ENCODE data around the gene PLCB1. TPM values are rescaled to one million over a fixed set of nuclear protein-coding genes. Genes with fewer than 3 reads are reported as not detected.
"Not testable (repeated sequence)": the region's sequence is repeated elsewhere in the genome, so short reads cannot be mapped to it uniquely, and the experiment has no call there.

The PLCB1 gene
- total and polyA plus RNA-seq, 8 donors = 8.8 to 27.7 (median 19.2) TPM

- intact Hi-C loops (cut with DNase I) = no loop called here
- H3K27me3 ChIP-seq = no peaks in the 10 kb centered on the region
- H3K4me1 ChIP-seq = no peaks in the 10 kb centered on the region
- no peaks in the 10 kb centered on the region for H3K36me3 ChIP-seq
- no peaks in the 10 kb centered on the region for H3K9me3 ChIP-seq
- H3K27ac ChIP-seq = no peak overlapping the region
- DNase-seq = no peak
- no peak for ATAC-seq
- H3K4me3 ChIP-seq = no peak overlapping the region
- TF ChIP-seq, protein P1, sequence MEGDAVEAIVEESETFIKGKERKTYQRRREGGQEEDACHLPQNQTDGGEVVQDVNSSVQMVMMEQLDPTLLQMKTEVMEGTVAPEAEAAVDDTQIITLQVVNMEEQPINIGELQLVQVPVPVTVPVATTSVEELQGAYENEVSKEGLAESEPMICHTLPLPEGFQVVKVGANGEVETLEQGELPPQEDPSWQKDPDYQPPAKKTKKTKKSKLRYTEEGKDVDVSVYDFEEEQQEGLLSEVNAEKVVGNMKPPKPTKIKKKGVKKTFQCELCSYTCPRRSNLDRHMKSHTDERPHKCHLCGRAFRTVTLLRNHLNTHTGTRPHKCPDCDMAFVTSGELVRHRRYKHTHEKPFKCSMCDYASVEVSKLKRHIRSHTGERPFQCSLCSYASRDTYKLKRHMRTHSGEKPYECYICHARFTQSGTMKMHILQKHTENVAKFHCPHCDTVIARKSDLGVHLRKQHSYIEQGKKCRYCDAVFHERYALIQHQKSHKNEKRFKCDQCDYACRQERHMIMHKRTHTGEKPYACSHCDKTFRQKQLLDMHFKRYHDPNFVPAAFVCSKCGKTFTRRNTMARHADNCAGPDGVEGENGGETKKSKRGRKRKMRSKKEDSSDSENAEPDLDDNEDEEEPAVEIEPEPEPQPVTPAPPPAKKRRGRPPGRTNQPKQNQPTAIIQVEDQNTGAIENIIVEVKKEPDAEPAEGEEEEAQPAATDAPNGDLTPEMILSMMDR (IDR thresholded peaks at IDR 0.05) = no peak
These were observed 214.7 kb downstream of the PLCB1 start for GRCh38 chr20:8346700-8347270.

DNA sequence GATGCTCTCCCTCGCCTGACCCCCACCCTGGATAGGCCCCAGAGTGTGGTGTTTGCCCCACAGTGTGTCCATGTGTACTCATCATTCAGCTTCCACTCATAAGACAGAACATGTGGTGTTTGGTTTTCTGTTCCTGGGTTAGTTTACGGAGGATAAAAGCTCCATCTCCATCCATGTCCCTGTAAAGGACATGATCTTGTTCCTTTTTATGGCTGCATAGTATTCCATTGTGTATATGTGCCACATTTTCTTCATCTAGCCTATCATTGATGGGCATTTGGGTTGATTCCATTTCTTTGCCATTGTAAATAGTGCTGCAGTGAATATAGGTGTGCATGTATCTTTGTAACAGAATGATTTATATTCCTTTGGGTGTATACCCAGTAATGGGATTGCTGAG is 218.2 kb downstream of the PLCB1 start:
- H3K27me3 ChIP-seq; H3K27ac ChIP-seq; H3K36me3 ChIP-seq; H3K9me3 ChIP-seq; H3K4me1 ChIP-seq; DNase-seq; intact Hi-C loops (cut with DNase I); H3K4me3 ChIP-seq; ATAC-seq: not testable (repeated sequence)

DNA sequence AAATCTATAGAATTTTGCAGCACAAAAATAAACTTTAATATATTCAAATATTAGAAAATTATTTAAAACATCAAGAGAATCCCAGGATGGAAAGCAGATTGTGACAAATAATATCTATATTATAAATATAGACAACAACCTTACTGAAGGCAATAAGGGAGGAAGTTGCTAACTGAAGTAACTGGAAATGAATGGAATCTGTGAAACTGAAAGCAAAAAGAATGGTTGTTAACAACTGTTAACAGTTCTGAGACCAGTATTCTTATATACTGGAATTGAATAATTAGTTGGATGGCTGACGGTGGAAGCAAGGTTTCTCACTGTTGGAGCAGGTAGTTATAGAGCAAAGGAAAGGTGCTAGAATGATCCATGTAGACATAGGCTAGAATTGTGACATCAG is 220.4 kb downstream of the PLCB1 start:
- no peaks in the 10 kb centered on the region for H3K9me3 ChIP-seq
- no peaks in the 10 kb centered on the region for H3K36me3 ChIP-seq
- TF ChIP-seq, protein P1 (IDR thresholded peaks at IDR 0.05) = no peak
- intact Hi-C loops (cut with DNase I) = no loop called here
- H3K4me1 ChIP-seq = peaks cover 0 to 7% of the 10 kb centered on the region in 2 donors
- no peak overlapping the region for H3K4me3 ChIP-seq
- ATAC-seq (no peak), DNase-seq (no peak)
- H3K27me3 ChIP-seq = no peaks in the 10 kb centered on the region
- H3K27ac ChIP-seq = no peak overlapping the region

GRCh38 chr20:8353512-8353911 is 221.4 kb downstream of the PLCB1 start:
- Histone ChIP-seq H3K4me1 (peaks cover 0 to 7% of the 10 kb centered on the region in 2 donors), H3K27me3 (no peaks in the 10 kb centered on the region), H3K9me3 (no peaks in the 10 kb centered on the region), H3K36me3 (no peaks in the 10 kb centered on the region), H3K4me3 (no peak overlapping the region), H3K27ac (no peak overlapping the region)
- TF ChIP-seq, protein P1 (IDR thresholded peaks at IDR 0.05) = no peak
- intact Hi-C loops (cut with DNase I) = no loop called here
- ATAC-seq = no peak
- DNase-seq = no peak

DNA sequence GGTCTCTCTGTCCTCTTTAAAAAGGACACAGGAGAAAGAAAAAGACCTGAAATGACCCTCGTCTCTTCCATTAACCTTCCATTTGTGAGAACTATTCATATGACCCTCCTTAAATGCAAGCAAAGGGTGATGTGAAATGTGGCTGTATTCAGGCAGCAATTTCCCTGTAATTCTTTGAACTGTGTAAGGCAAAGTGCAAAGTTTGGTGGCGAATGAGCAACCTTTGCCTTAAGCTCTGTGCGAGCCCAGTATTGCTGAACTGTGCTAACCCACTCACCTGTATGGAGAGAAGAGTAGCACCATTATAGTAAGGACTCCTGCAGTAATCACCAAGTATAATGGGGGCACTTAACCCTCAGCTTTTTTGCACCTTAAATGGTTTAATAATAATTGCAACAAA is 223.4 kb downstream of the PLCB1 start:
- no peak overlapping the region for H3K27ac ChIP-seq
- TF ChIP-seq, protein P1 (IDR thresholded peaks at IDR 0.05) = no peak
- no peaks in the 10 kb centered on the region for H3K9me3 ChIP-seq
- DNase-seq (no peak), ATAC-seq (no peak)
- peaks cover 0 to 7% of the 10 kb centered on the region in 2 donors for H3K4me1 ChIP-seq
- intact Hi-C loops (cut with DNase I) = no loop called here
- no peaks in the 10 kb centered on the region for H3K36me3 ChIP-seq
- H3K4me3 ChIP-seq = no peak overlapping the region
- no peaks in the 10 kb centered on the region for H3K27me3 ChIP-seq

- ATAC-seq (no peak), DNase-seq (no peak)
- intact Hi-C loops (cut with DNase I) = no loop called here
- TF ChIP-seq, protein P1 (IDR thresholded peaks at IDR 0.05) = no peak
- Histone ChIP-seq H3K4me1 (peaks cover 0 to 7% of the 10 kb centered on the region in 2 donors), H3K27me3 (no peaks in the 10 kb centered on the region), H3K36me3 (no peaks in the 10 kb centered on the region), H3K9me3 (no peaks in the 10 kb centered on the region), H3K27ac (no peak overlapping the region), H3K4me3 (no peak overlapping the region)
These were observed 224.7 kb downstream of the PLCB1 start for GRCh38 chr20:8356806-8357205.
